HG03039 (cell line): ENCODE data around the gene NCS1.

Source experiments
- ATAC-seq: cut with Tn5 transposase; IDR thresholded peaks from one replicate; pipeline ENCODE4 v1.9.1; 2021; ENCODE audit warnings: mild to moderate bottlenecking, moderate library complexity; ENCODE audit not compliant: unreplicated experiment

Gene NCS1

DNA sequence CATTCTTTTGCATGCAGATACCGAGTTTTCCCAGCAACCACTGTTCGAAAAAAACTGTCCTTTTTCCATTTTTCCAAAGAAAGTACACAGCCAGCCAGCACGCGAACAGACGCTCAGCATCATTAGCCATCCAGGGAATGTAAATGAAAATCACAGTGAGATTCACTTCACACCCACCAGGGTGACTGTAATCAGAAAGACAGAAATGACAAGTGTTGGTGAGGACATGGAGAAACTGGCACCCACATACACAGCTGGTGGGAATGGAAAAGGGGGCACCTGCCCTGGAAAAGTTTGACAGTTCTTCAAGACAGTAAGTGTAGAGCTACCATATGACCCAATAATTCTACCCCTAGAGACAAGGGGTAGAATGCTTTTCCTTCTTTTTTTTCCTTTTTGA lies 25.0 kb upstream of the NCS1 start:
- ATAC-seq, result no peak

DNA sequence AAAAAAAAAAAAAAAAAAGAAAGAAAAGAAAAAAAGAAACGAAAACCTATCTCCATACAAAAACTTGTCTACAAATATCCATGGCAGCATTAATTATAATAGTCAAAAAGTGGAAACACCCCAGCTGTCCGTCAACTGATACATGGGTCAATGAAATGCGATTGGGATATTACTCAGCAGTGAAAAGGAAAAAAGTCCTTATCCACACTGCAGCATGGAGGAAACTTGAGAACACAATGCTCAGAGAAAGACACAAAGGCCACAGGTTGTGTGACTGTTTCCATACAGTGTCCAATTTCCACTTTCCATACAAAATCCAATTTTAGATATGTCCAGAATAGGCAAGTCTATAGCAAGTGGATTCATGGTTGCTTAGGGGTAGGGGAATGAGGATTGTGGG lies 24.3 kb upstream of the NCS1 start:
- ATAC-seq, result no peak

DNA sequence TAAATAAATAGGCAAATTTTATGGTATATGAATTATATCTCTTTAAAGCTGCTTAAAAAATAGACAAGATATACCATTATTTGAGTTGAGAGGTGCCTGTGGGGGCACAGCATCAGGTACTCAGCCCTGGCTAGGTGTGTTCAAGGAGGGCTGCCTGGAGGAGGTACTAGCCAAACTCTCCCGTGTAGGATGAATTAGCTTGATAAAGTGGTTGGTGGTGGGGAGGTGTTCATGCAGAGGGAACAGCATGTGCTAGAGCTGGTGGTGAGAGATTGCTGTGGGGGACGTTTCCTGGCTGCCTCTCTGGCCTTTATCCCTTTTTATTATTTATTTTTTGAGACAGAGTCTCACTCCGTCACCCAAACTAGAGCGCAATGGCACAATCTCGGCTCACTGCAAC lies 23.2 kb upstream of the NCS1 start:
- no peak for ATAC-seq

DNA sequence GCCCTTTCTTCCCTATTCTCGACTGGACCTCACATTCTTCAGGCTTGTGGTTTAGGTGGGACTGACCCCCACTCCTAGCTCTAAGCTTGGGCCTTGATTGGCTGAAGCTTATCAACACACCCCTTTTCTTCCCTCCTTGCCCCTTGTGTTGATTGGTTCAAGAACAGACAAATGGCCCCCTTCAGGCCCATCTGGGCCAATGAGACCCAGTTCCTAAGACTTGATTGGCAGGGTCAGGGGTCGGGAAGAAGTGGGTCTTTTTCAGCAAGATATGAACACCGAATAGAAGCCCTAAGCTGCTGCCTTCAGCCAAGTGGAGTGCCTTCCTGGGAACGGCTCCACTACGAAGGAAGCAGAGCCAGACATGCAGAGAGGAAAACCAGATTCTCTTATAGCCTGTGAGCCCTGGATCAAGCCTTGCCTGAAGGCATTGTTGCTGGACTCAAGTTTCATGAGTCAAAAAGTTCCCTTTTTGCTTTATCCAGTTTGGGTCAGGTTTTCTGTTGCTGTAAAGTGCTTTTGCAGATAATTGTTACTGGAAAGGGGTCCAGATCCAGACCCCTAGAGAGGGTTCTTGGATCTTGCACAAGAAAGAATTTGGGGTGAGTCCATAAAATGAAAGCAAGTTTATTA lies 22.4 kb upstream of the NCS1 start:
- ATAC-seq, result no peak

DNA sequence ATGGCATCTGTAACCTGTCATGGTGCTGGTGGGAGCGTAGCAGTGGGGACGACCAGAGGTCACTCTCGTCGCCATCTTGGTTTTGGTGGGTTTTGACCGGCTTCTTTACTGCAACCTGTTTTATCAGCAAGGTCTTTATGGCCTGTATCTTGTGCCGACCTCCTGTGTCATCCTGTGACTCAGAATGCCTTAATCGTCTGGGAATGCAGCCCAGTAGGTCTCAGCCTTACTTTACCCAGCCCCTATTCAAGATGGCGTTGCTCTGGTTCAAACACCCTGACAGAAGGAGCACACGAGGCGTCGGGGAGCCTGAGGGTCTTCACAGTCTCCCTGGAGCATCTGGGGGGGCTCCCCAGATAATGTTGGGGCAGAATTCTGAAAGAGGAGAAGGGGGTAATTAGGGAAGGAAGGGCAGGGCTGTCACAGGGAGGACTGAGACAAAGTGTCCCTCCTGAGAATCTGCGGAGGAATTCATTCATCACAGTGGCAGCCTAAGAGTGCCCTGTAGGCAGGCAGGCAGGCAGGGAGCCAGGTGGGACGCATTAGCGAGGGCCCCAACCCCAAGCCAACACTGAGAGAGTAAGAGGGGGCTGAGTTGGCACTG lies 21.3 kb upstream of the NCS1 start:
- no peak for ATAC-seq

DNA sequence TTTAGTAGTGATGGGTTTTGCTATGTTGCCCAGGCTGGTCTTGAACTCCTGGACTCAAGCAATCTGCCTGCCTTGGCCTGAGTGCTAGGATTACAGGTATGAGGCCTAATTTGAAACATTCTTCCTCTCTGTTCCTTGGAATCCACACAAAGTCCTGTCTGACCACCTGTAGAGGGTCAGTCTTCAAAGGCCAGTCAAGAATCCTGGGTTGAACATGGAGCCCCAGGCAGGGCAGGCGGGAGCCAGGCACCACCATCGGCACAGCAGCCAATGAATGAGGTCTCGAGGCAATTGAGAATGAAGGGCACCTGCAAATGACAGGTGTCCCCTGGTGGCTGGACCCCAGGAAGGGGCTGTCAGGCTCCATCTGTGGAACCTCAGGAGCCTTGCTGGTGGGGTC lies 17.4 kb upstream of the NCS1 start:
- ATAC-seq, result no peak

DNA sequence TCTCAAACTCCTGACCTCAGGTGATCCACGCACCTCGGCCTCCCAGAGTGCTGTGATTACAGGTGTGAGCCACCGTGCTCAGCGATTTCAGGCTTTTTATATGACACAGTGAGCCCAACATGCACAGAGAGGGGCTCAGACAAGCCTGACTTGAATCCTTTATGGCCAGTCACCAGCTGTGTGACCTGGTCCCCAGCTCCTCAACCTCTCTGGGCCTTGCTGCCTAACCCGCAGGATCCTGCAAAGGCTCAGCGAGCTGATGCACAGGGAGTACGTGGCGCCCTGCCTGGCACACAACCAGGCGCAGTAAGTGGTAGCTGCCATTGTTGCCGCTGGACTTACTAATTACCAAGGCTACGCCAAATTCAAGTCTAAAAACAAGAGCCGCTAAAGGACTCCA lies 16.6 kb upstream of the NCS1 start:
- ATAC-seq, result no peak

DNA sequence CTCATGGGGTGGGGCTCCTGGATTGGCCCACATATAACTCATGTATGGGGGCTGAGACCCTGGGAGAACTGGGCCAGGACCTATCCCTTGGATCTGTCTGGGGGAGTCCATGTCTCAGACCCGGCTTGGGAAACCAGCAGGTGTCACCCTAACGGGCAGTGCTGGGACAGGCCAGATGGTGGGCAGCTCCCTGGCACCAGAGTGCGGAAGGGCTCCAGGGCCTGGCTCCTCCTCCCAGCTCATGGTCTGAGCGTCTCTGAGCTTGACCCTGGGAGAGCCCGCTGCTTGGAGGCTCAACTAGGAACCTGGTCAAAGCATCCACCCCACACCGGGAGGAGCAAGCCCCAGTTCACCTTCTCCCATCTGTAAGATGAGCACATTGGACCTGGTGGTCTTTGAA lies 15.5 kb upstream of the NCS1 start:
- ATAC-seq, result no peak

DNA sequence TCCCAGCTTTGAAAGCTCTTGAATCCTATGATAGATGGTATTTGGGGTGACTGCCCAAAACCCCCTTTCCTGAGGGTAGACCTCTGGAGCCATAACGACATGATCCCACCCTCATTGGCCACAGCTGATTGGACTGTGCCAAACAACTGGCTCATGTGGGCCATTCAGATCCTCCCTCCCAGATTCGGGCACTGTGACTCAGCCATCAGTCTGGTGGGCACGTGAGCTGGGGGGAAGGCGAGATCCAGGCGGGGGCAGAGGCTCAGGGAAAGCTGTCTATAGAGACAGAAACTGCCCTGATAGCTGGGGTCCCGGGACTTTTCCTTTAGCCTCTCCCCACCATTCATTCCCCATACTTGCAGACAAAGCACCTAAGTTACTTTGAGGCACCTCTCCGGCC lies 15.1 kb upstream of the NCS1 start:
- ATAC-seq, result no peak

DNA sequence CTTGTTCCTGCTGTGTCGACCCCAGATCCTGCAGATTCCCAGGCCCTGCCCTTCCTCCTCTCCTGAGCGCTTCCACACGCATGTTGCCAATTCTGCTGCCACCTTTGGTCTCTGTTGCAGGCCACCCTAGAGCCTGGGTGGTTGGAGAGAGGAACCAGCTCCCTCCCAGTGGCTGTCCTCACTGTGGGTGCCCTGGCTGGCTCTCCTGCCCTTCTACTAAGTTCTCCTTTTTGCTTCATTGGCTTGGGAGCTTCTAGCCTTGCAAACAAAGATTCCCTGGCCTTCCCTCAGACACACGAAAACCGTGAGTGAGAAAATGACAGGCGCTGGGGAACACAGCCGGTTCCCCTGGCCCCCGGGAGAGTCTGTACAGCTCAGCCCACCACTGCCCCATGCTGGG lies 14.2 kb upstream of the NCS1 start:
- ATAC-seq, result no peak

DNA sequence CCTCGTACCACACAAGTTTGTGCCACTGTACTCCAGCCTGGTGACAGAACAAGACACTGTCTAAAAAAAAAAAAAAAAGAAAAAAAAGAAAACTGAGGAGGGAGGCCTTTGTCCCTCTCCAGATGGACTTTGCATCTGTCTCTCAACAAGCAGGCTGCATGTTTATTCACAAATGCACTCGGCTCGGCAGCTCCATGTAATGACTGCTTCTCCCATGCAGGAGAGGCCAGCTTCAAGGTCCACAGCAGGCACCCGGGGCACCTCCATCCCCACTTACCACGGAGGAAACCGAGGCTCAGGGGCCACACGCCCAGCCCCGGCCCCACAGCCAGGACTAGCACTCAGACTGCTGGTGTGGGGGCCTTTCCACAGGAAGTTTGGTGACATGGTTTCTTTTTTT lies 13.1 kb upstream of the NCS1 start:
- ATAC-seq, result no peak

DNA sequence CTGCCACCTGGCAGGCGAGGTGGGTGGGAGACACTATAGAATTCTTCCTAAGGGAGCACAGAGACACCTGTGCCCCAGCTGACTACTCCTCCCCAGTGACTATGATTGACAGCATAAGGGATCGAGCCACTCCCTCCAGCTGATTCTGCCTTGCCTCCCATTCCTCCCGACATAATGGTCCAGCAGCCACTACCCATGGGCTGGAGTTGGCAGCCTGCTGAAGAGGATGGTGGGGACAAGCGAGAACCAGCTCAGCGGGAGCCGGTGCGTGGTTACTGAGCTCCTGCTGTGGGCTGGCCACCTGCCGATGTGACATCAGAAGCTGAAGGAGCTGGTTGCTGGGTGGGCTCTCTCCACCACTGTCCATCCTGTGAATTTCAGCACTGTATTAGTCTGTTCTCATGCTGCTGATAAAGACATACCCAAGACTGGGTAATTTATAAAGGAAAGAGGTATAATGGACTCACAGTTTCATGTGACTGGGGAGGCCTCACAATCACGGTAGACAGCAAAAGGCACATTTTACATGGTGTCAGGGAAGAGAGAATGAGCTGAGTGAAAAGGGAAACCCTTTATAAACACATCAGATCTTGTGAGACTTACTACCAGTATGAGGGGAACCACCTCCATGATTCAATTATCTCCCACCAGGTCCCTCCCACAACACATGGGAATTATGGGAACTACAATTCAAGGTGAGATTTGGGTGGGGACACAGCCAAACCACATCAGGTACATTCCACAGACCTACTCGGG lies 12.1 kb upstream of the NCS1 start:
- no peak for ATAC-seq

DNA sequence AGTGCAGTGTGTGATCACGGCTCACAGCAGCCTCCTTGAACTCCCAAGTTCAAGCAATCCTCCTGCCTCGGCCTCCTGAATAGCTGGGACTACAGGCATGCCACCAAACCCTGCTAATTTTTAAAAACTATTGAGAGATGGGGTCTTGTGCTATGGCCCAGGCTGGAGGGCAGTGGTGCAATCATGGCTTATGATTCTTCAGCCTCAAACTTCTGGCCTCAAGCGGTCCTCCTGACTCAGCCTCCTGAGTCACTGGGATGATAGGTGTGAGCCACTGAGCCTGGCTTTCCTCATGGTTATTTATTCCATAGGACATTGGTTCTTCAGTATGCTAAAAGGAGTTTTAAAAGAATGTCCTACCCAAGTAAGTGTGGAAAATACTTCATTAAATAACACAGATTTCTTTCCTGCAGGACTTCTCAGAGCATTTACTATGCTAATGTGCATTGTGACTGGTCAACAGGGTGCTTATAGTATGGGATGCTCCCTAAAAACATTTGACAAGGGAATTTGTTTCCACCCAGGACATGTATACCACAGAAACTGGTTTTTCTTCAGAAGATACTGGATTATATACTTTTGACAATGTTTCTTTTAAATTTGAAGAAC lies 11.2 kb upstream of the NCS1 start:
- no peak for ATAC-seq

DNA sequence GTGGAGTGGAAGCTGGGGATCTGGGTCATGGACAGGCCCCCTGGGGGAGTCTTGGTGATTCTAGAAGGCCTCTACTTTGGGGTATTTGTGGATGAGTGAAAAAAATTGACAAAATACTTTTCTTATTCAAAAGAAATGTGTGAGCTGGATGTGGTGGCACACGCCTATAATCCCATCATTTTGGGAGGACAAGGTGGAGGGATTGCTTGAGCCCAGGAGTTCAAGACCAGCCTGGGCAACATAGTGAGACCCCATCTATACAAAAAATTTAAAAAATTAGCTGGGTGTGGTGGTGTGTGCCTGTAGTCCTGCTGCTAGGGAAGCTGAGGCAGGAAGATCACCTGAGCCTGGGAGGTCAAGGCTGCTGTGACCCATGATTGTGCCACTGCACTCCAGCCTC lies 6.6 kb upstream of the NCS1 start:
- no peak for ATAC-seq

DNA sequence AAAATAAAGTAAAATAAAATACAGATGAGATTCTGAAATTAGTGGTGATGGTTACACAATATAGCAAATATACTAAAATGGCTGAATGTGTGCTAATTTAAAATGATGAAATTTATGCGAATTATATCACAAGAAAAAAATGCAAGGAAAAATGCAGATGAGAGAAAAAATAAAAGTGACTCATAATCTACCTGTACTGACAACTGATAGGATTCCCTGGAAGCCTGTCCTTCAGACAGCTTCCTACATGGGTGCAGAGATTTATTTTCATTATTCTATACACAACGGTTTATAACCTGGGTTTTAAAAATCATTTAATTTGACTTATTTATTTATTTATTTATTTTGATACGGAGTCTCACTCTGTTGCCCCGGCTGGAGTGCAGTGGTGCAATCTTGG lies 5.8 kb upstream of the NCS1 start:
- ATAC-seq, result no peak

DNA sequence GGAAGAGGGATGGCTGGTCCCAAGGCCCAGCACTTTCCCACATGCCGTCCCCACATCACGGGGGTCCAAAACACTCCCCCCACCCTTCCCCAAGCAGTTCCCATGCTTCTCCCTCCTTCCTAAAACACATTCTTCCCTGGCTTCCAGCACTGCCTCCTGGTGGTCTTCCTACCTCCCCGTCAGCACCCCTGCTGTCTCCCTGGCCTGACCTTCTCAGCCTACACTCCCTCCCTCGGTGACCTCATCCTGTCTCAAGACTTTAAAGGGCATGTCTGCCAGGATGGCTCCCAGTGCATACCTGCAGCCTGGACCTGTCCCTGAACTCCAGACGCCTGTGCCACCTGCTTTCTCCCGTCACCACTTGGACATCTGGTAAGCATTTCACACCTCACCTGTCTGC lies 4.3 kb upstream of the NCS1 start:
- ATAC-seq, result no peak

DNA sequence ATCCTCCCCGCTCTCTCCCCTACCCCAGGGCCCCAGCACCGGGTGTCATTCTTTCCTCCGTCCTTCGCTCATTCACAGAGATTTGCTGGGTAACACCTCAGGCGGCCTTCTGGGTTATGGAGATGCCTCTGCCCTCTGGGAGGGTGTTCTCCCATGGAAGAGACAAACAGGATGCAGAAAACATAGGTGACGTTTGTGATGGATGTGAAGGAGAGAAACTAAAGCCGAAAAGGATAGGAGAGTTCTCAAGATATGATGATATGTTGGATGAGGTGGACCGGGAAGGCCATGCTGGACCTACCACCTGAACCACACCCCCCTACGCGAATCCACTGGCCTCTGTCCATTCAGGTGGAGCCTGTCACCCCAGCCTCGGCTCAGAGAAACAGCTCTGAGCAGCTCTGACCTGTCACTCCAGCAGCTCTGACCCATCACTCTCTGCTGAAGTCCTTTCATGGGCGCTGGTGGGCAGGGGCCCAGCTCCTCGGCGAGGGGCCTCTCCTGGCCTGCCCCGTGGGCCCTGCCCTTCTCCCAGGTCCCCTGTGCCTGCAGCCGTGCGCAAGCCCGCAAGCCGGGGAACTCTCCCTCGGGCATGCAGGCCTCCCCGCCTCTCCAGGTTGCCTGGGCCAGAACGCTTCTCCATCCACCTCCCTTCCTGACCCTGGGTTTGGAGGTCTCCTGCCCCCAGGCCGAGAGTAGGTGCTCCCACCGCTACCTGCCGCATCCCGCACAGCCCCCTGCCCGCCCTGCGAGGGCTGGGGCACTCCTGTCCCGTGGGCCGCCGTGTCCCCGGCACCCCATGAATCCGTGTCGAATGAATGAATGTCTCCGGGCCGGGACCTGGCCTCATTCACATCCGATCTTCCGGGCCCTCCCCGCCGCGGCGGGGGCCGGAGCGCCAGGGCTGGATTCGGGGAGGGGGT lies 717 bp upstream of the NCS1 start:
- no peak for ATAC-seq

DNA sequence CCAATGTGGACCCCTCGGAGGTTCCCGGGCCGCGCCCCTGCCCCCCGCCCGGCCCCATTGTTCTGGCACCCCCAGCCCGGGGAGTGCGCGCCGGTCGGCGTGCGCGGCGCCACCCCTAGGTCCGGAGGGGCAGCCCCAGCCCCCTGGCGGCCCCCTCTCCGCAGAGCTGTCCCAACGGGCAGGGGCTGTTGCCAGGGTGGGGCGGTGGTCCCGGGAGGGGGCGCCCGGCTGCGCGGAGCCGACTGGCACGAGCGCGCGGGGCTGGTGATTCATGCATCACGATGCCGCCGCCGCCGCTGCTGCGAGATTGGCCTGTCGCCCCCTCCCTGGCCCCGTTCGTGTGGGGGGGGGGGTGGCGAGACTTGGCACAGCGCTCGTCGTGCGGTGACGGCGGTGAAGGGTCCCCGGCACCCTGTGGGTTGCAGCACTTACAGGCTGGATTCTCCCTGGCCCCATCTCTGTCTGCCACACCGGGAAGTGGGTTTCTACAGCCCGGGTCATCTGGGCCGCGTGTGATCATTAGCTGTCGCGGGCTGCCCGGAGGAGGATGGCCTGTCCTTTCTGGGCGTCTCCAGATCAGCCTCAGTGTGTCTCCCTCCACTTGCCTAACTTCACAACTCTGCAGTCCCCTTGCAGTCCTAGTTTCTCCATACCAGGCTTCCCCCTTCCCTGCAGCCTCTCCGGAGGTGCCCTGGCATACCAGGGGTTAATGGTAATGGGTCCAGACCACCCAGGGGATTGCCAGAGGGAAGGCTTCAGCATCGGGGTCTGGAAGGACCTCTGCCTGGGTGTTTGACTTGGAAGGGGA lies 858 bp downstream of the NCS1 start:
- no peak for ATAC-seq

DNA sequence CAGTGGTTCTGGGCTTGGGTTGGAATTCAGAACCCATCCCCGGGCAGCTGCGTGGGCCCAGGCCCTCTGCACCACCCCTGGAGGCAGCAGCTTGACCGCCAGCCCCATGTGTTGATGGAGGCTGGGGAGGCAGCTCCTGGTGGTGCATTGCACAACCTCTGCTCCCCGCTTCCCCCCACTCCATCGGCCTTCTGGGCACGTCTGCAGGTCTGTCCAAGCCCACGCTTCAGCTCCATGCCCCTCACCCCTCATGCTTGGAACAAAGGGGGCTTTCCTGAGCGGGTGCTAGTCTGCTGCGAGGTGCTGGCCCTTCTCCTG lies 1.4 kb downstream of the NCS1 start:
- no peak for ATAC-seq

DNA sequence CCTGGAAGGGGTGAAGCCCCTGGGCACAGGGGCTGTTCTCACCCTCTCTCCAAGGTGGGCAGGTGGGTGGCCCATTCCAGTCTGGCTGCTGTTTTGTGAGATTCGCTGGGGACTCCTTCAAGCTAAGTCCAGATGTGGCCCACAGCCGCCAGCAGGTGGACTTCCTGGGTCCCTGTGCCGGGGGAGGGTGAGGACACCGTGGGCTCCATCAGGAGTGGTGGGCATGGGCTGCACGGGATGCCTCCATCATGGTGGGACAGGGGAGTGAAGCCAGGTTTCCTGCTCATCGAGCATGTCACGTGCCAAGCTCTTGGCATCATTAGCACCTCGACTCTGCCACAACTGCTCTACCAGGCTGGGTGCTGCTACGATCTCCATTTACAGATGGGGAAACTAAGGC lies 1.8 kb downstream of the NCS1 start:
- ATAC-seq, result no peak
